GM18498 (cell line): ENCODE data around the gene ADGRG1.

Source experiments
- ATAC-seq: cut with Tn5 transposase; IDR thresholded peaks from one replicate; pipeline ENCODE4 v1.9.1; 2021; ENCODE audit warnings: mild to moderate bottlenecking, moderate library complexity; ENCODE audit not compliant: unreplicated experiment

The ADGRG1 gene

GRCh38 chr16:57619606-57620334 is 8.7 kb upstream of the ADGRG1 start:
- no peak for ATAC-seq

GRCh38 chr16:57620335-57621231 is 7.8 kb upstream of the ADGRG1 start:
- ATAC-seq = no peak

DNA sequence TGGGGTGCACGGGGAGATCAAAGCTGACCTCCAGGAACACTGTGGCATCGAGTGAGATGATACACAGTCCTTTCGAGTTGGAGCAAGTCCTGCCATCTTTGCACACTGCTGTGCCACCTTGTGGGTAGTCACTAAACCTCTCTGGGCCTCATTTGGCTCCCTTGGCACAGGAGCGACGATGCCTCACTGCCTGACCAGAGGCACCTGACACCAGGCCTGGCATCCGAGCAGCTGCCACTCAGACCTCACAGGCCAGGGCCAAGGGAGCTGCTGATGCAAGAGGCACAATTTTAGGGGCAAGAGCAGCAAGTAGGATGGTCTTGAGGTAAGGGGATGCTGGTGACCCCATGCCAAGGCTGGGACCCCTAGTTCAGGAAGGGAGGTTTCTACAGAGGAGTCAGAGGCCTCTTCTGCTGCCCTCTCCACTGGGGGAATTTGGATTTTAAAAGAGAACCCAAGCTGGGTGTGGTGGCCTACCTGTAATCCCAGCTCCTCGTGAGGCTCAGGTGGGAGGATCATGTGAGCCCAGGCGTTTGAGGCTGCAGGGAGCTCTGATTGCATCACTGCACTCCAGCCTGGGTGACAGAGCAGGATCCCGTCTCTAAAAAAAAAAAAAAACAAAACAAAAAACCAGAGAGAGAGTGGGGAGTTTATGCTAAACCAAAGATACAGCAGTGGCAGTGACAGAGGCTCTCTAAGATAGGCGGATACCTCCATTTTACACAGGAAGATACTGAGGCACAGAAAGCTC is 6.7 kb upstream of the ADGRG1 start:
- no peak for ATAC-seq

GRCh38 chr16:57622361-57623250 is 5.8 kb upstream of the ADGRG1 start:
- ATAC-seq = no peak

DNA sequence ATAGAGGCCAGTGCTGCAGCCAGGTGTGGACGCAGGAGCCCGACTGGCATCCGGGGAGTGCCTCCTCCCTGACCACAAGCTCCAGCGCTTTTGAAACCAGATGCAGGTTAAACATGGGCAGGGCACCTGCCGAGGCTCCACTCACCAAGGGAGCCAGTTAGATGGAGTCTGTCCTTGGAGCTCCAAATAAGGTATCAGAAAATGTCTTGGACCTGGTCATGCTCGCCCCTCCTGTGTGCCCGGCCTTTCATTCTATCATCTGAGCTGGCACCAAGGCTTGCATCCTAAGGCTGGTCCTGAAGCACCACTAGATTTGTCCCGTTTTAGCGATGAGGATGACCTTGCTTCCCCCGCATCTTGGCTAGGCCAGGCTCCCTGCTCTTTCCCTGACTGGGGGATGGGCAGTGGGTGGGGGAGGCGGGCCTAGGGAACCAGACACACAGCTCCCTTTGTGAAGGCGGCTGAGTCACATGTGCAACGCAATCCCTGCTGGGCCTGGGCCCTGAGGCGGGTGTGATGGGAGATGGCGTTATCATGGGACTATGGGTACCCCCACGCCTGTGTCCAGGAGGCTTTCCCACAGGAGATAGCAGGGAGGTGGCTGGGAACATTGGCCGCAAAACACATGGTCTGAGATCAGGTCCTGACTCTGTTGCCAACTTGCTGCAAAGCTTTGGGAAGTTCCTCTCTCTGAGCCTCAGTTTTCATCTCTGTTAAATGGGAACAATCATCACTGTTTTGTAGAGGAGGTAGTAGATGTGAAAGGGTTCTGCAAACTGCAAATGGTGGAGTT is 5.0 kb upstream of the ADGRG1 start:
- no peak for ATAC-seq

GRCh38 chr16:57624044-57624688 is 4.3 kb upstream of the ADGRG1 start:
- no peak for ATAC-seq

- ATAC-seq = no peak
Measured at GRCh38 chr16:57624806-57625500, 3.5 kb upstream of the ADGRG1 start.

- ATAC-seq = no peak
Measured at GRCh38 chr16:57626420-57627170, 1.8 kb upstream of the ADGRG1 start.

- ATAC-seq = no peak
Measured at GRCh38 chr16:57627184-57627871, 1.1 kb upstream of the ADGRG1 start.

DNA sequence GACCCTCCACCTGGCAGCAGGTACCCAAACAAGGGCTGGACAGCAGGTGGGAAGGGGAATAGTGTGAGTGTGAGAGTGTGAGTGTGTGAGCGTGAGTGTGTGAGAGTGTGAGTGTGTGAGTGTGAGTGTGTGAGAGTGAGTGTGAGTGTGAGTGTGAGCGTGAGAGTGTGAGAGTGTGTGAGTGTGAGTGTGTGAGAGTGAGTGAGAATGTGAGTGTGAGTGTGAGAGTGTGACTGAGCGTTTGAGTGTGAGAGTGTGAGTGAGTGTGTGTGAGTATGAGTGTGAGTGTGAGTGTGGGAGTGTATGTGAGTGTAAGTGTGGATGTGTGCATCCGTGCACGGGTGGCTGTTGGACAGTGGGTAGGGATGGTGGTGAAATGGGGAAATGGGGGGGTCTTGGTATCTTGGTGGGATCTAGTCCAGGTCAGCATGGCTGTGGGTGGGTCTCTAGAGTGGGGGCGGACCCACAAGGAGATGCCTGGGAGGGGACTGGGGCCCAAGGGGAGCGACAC is 408 bp downstream of the ADGRG1 start:
- ATAC-seq = no peak

GRCh38 chr16:57629516-57630406 is 1.3 kb downstream of the ADGRG1 start:
- no peak for ATAC-seq

DNA sequence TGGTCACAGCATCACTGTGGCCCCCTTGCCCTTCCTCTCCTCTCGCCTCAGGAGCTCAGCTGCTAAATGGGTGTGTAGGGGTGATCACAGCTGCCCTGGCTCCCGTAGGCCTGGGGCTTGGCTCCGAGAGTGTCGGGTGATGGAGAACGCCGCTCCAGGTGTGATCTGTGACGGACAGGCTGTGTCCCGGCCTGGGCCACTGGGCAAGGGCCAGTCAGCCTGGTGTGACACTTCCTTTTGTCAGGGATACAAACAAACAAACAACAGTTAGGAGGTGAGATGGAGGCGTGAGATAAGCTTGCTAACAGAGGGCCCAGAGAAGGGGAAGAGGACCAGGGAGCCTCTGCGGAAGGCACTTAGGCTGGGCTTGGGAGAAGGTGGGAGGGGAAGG is 2.0 kb downstream of the ADGRG1 start:
- no peak for ATAC-seq

GRCh38 chr16:57630931-57631845 is 2.8 kb downstream of the ADGRG1 start:
- ATAC-seq = no peak

DNA sequence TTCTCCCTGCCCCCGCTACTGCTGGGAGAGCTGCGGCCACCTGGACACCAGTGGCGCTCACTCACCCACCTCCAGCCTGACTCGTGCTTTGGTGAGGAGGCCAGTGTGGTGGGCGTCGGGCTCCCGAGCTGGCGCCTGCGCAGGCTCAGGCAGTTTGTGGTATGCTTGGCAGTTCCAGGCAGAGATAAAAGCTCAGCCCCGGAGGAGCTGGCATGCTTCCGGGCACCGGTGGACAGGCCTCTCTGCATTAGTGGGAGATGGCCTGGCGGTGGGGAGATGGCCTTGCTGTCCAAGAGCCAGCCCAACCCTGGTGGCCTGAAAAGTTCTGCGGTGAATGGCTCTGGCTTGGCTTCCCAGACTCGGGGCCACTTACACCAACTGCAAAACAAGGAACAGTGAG is 4.1 kb downstream of the ADGRG1 start:
- ATAC-seq = no peak
